Measurements from ENCODE around the gene SLC35F4.

- TF ChIP-seq CTCF (IDR thresholded peaks at IDR 0.05) (no peak), EZH2 (IDR thresholded peaks at IDR 0.05; ENCODE audit: borderline replicate concordance, insufficient read depth, low read depth, low read length, poor library complexity, severe bottlenecking) (no peak)
These were observed 316.8 kb downstream of the SLC35F4 start for GRCh38 chr14:57549016-57549564.
